ENCODE results near the gene ASTN2. TPM values are rescaled to one million over a fixed set of nuclear protein-coding genes. Genes with fewer than 3 reads are reported as not detected.

Gene ASTN2
- total and polyA plus RNA-seq, 4 donors = 0.57 to 2.9 (median 1.4) TPM

DNA sequence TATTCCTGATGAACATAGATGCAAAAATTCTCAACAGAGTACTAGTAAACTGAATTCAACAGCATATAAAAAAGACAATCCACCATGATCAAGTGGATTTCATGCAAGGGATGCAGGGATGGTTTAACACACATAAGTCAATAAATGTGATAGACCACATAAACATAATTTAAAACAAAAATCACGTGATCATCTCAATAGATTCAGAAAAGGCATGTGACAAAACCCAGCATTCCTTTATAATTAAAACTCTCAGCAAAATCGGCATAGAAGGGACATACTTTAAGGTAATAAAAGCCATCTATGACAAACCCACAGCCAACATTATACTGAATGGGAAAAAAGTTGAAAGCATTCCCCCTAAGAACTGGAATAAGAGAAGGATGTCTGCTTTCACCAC lies 894.6 kb downstream of the ASTN2 start:
- TF ChIP-seq, protein P1, sequence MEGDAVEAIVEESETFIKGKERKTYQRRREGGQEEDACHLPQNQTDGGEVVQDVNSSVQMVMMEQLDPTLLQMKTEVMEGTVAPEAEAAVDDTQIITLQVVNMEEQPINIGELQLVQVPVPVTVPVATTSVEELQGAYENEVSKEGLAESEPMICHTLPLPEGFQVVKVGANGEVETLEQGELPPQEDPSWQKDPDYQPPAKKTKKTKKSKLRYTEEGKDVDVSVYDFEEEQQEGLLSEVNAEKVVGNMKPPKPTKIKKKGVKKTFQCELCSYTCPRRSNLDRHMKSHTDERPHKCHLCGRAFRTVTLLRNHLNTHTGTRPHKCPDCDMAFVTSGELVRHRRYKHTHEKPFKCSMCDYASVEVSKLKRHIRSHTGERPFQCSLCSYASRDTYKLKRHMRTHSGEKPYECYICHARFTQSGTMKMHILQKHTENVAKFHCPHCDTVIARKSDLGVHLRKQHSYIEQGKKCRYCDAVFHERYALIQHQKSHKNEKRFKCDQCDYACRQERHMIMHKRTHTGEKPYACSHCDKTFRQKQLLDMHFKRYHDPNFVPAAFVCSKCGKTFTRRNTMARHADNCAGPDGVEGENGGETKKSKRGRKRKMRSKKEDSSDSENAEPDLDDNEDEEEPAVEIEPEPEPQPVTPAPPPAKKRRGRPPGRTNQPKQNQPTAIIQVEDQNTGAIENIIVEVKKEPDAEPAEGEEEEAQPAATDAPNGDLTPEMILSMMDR (IDR thresholded peaks at IDR 0.05; ENCODE audit: low read depth, low read length, missing input control) = no peak
- no peak for TF ChIP-seq SP1 (IDR thresholded peaks at IDR 0.05)
- no peak for TF ChIP-seq YY1 (IDR thresholded peaks at IDR 0.05)
- no peak for TF ChIP-seq HNF4A (conservative IDR thresholded peaks at IDR 0.05)
- TF ChIP-seq TAF1 (conservative IDR thresholded peaks at IDR 0.05) = no peak
- TF ChIP-seq, protein P2, sequence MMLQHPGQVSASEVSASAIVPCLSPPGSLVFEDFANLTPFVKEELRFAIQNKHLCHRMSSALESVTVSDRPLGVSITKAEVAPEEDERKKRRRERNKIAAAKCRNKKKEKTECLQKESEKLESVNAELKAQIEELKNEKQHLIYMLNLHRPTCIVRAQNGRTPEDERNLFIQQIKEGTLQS (IDR thresholded peaks at IDR 0.05) = no peak
- TF ChIP-seq GABPA (IDR thresholded peaks at IDR 0.05 in 1 of 2, conservative IDR thresholded peaks at IDR 0.05 in 1 of 2) = no peak
- H3K9me3 ChIP-seq (ENCODE audit: control insufficient read depth in 4 of 4, low read length in 3 of 4) = peaks cover 0 to 2% (median 0%) of the 10 kb centered on the region in 4 donors
- H3K4me1 ChIP-seq (ENCODE audit: control insufficient read depth in 4 of 4, insufficient read depth in 4 of 4, low read length in 3 of 4) = peaks cover 1 to 10% (median 6%) of the 10 kb centered on the region in 4 donors
- H3K27ac ChIP-seq (ENCODE audit: low read depth in 1 of 2, low read length in 2 of 2) = no peak overlapping the region
- H3K27me3 ChIP-seq (ENCODE audit: control insufficient read depth in 4 of 4, insufficient read depth in 4 of 4, low read length in 3 of 4) = no peaks in the 10 kb centered on the region
- H3K9ac ChIP-seq (ENCODE audit: low read depth in 1 of 2, low read length in 2 of 2) = no peak overlapping the region
- no peaks in the 10 kb centered on the region for H3K36me3 ChIP-seq (ENCODE audit: control insufficient read depth in 4 of 4, insufficient read depth in 3 of 4, low read depth in 1 of 4, low read length in 3 of 4)
- no peak overlapping the region for H3K4me3 ChIP-seq (ENCODE audit: low read depth in 1 of 3, low read length in 3 of 3)
- no peak for DNase-seq (ENCODE audit: low spot score)
- 85% methylated on average over 2 of the region's 2 CpGs for WGBS

DNA sequence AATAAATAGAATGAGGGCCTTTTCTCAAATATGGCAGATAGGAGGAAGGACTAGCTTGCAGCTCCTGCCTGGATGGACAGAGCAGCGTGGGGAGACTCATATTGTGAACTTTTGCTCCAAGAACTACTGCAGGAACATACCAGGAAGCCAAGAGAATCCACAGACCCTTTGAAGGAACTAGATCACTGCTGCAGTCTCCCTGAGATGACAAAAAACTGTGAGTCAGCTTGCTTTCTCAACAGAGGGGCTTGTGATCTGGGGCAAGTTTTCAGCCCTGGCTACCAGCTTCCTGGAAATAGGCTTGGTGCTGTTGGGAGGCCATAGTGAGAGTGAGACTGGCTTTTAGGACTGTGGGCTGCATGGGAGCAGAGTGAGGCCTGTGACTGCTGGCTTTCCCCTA lies 898.4 kb downstream of the ASTN2 start:
- no peak overlapping the region for H3K9ac ChIP-seq (ENCODE audit: low read depth in 1 of 2, low read length in 2 of 2)
- WGBS = 93% methylated on average over 1 of the region's 1 CpG
- H3K9me3 ChIP-seq (ENCODE audit: control insufficient read depth in 4 of 4, low read length in 3 of 4) = peaks cover 0 to 2% (median 0%) of the 10 kb centered on the region in 4 donors

More for the DNA sequence above, 898.4 kb downstream of the ASTN2 start:
- Histone ChIP-seq H3K27ac (ENCODE audit: low read depth in 1 of 2, low read length in 2 of 2) (no peak overlapping the region), H3K4me1 (ENCODE audit: control insufficient read depth in 4 of 4, insufficient read depth in 4 of 4, low read length in 3 of 4) (no peaks in the 10 kb centered on the region), H3K36me3 (ENCODE audit: control insufficient read depth in 4 of 4, insufficient read depth in 3 of 4, low read depth in 1 of 4, low read length in 3 of 4) (no peaks in the 10 kb centered on the region), H3K4me3 (ENCODE audit: low read depth in 1 of 3, low read length in 3 of 3) (no peak overlapping the region), H3K27me3 (ENCODE audit: control insufficient read depth in 4 of 4, insufficient read depth in 4 of 4, low read length in 3 of 4) (no peaks in the 10 kb centered on the region)
- TF ChIP-seq, protein P3, sequence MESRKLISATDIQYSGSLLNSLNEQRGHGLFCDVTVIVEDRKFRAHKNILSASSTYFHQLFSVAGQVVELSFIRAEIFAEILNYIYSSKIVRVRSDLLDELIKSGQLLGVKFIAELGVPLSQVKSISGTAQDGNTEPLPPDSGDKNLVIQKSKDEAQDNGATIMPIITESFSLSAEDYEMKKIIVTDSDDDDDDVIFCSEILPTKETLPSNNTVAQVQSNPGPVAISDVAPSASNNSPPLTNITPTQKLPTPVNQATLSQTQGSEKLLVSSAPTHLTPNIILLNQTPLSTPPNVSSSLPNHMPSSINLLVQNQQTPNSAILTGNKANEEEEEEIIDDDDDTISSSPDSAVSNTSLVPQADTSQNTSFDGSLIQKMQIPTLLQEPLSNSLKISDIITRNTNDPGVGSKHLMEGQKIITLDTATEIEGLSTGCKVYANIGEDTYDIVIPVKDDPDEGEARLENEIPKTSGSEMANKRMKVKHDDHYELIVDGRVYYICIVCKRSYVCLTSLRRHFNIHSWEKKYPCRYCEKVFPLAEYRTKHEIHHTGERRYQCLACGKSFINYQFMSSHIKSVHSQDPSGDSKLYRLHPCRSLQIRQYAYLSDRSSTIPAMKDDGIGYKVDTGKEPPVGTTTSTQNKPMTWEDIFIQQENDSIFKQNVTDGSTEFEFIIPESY (IDR thresholded peaks at IDR 0.05) = no peak
- TF ChIP-seq HNF4G (IDR thresholded peaks at IDR 0.05) = no peak
- no peak for TF ChIP-seq NR2F2 (IDR thresholded peaks at IDR 0.05)
- no peak for TF ChIP-seq EGR1 (IDR thresholded peaks at IDR 0.05; ENCODE audit: low read depth in 2 of 2)
- TF ChIP-seq, protein P4, sequence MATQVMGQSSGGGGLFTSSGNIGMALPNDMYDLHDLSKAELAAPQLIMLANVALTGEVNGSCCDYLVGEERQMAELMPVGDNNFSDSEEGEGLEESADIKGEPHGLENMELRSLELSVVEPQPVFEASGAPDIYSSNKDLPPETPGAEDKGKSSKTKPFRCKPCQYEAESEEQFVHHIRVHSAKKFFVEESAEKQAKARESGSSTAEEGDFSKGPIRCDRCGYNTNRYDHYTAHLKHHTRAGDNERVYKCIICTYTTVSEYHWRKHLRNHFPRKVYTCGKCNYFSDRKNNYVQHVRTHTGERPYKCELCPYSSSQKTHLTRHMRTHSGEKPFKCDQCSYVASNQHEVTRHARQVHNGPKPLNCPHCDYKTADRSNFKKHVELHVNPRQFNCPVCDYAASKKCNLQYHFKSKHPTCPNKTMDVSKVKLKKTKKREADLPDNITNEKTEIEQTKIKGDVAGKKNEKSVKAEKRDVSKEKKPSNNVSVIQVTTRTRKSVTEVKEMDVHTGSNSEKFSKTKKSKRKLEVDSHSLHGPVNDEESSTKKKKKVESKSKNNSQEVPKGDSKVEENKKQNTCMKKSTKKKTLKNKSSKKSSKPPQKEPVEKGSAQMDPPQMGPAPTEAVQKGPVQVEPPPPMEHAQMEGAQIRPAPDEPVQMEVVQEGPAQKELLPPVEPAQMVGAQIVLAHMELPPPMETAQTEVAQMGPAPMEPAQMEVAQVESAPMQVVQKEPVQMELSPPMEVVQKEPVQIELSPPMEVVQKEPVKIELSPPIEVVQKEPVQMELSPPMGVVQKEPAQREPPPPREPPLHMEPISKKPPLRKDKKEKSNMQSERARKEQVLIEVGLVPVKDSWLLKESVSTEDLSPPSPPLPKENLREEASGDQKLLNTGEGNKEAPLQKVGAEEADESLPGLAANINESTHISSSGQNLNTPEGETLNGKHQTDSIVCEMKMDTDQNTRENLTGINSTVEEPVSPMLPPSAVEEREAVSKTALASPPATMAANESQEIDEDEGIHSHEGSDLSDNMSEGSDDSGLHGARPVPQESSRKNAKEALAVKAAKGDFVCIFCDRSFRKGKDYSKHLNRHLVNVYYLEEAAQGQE (IDR thresholded peaks at IDR 0.05) = no peak
- TF ChIP-seq RXRA (IDR thresholded peaks at IDR 0.05) = no peak
- no peak for TF ChIP-seq FOXA2 (IDR thresholded peaks at IDR 0.05)
- TF ChIP-seq, protein P5, sequence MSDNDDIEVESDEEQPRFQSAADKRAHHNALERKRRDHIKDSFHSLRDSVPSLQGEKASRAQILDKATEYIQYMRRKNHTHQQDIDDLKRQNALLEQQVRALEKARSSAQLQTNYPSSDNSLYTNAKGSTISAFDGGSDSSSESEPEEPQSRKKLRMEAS (IDR thresholded peaks at IDR 0.05) = no peak
- TF ChIP-seq RAD21 (IDR thresholded peaks at IDR 0.05) = no peak
- TF ChIP-seq, protein P2 (IDR thresholded peaks at IDR 0.05) = no peak
- TF ChIP-seq TAF1 (conservative IDR thresholded peaks at IDR 0.05) = no peak
- TF ChIP-seq FOXA1 (IDR thresholded peaks at IDR 0.05) = no peak
- no peak for TF ChIP-seq GABPA (IDR thresholded peaks at IDR 0.05 in 1 of 2, conservative IDR thresholded peaks at IDR 0.05 in 1 of 2)
- TF ChIP-seq JUND (IDR thresholded peaks at IDR 0.05) = no peak
- no peak for TF ChIP-seq HNF4A (conservative IDR thresholded peaks at IDR 0.05)
- TF ChIP-seq, protein P1 (IDR thresholded peaks at IDR 0.05; ENCODE audit: low read depth, low read length, missing input control) = no peak
- no peak for TF ChIP-seq YY1 (IDR thresholded peaks at IDR 0.05)
- no peak for DNase-seq (ENCODE audit: low spot score)

Data from liver (tissue), 9 donors.